ENCODE data around the gene DECR2. TPM values are rescaled to one million over a fixed set of nuclear protein-coding genes. Genes with fewer than 3 reads are reported as not detected.
"Not testable (repeated sequence)": the region's sequence is repeated elsewhere in the genome, so short reads cannot be mapped to it uniquely, and the experiment has no call there.

Gene DECR2
- total RNA-seq, 6 donors from 2014 or later, result 8.6 to 22.4 (median 14.6) TPM

- peak within 1 kb of the TSS; percentile 82 to 95 (median 86) for H3K27ac ChIP-seq
- no peaks in the 10 kb centered on the region for H3K9me3 ChIP-seq
- peaks cover 0 to 9% (median 6%) of the 10 kb centered on the region in 4 donors for H3K36me3 ChIP-seq
- DNase-seq (peak; percentile 76 to 94), ATAC-seq (ENCODE audit: low FRiP score in 2 of 2) (peak; percentile 70 to 85)
- peaks cover 28 to 48% (median 43%) of the 10 kb centered on the region in 4 donors for H3K4me1 ChIP-seq
- TF ChIP-seq EP300 (IDR thresholded peaks at IDR 0.05), result no peak
- TF ChIP-seq POLR2A (IDR thresholded peaks at IDR 0.05), result peak in 3 of 4 donors; percentile 10 to 71 (median 25)
- peak in 1 of 2 donors; percentile 41 for TF ChIP-seq POLR2AphosphoS5 (IDR thresholded peaks at IDR 0.05)
- H3K27me3 ChIP-seq, result no peaks in the 10 kb centered on the region
- WGBS, 2 donors, result 0% methylated on average over 6 to 36 of the region's 123 CpGs
- H3K4me3 ChIP-seq, result peak within 1 kb of the TSS; percentile 92 to 100 (median 98)
These were observed 19.6 kb upstream of the DECR2 start, which contains the start of gene PGAP6 for GRCh38 chr16:381789-382717. PGAP6 (minus strand) TSS chr16:381978; CDS start chr16:381821, 157 bp downstream.

- peak in 1 of 2 donors; percentile 76 for DNase-seq
- Histone ChIP-seq H3K9me3 (no peaks in the 10 kb centered on the region), H3K27ac (peak overlapping the region; percentile 68 to 95 (median 82)), H3K4me1 (peaks cover 28 to 47% (median 43%) of the 10 kb centered on the region in 4 donors), H3K27me3 (no peaks in the 10 kb centered on the region), H3K36me3 (no peaks in the 10 kb centered on the region), H3K4me3 (peak overlapping the region in 3 of 4 donors; percentile 98 to 100 (median 98))
- ATAC-seq (ENCODE audit: low FRiP score in 2 of 2), result peak in 1 of 2 donors; percentile 35
- 17 to 21% methylated on average over 33 of the region's 33 CpGs for WGBS, 2 donors
- TF ChIP-seq CTCF (IDR thresholded peaks at IDR 0.05), result no peak
- no peak for TF ChIP-seq EP300 (IDR thresholded peaks at IDR 0.05)
- no peak for TF ChIP-seq POLR2A (IDR thresholded peaks at IDR 0.05)
- TF ChIP-seq POLR2AphosphoS5 (IDR thresholded peaks at IDR 0.05), result peak in 1 of 2 donors; percentile 47
These were observed 18.2 kb upstream of the DECR2 start for GRCh38 chr16:383326-384051.

- ATAC-seq (ENCODE audit: low FRiP score in 2 of 2), result no peak
- H3K36me3 ChIP-seq, result no peaks in the 10 kb centered on the region
- no peak for DNase-seq
- peaks cover 12 to 20% (median 20%) of the 10 kb centered on the region in 4 donors for H3K4me1 ChIP-seq
- TF ChIP-seq POLR2A (IDR thresholded peaks at IDR 0.05) (no peak), POLR2AphosphoS5 (IDR thresholded peaks at IDR 0.05) (no peak), CTCF (IDR thresholded peaks at IDR 0.05) (no peak), EP300 (IDR thresholded peaks at IDR 0.05) (no peak)
- H3K27me3 ChIP-seq, result no peaks in the 10 kb centered on the region
- no peaks in the 10 kb centered on the region for H3K9me3 ChIP-seq
- WGBS, 2 donors, result 82 to 83% methylated on average over 19 of the region's 19 CpGs
- no peak overlapping the region for H3K27ac ChIP-seq
- H3K4me3 ChIP-seq, result no peak overlapping the region
These were observed 15.0 kb upstream of the DECR2 start for GRCh38 chr16:386641-387156.

- H3K36me3 ChIP-seq; DNase-seq; H3K9me3 ChIP-seq; ATAC-seq (ENCODE audit: low FRiP score in 2 of 2); H3K27ac ChIP-seq; H3K4me3 ChIP-seq; H3K27me3 ChIP-seq: not testable (repeated sequence)
- H3K4me1 ChIP-seq, result peaks cover 8 to 15% (median 14%) of the 10 kb centered on the region in 4 donors
- 55 to 58% methylated on average over 18 to 20 of the region's 20 CpGs for WGBS, 2 donors
These were observed 13.7 kb upstream of the DECR2 start for GRCh38 chr16:387761-388666.

GRCh38 chr16:389352-389751 lies 12.3 kb upstream of the DECR2 start:
- Histone ChIP-seq H3K4me3 (no peak overlapping the region), H3K4me1 (peaks cover 0 to 2% (median under 1%) of the 10 kb centered on the region in 4 donors), H3K9me3 (peaks cover 0 to 3% (median 0%) of the 10 kb centered on the region in 4 donors), H3K27ac (no peak overlapping the region), H3K27me3 (no peaks in the 10 kb centered on the region), H3K36me3 (no peaks in the 10 kb centered on the region)
- ATAC-seq (ENCODE audit: low FRiP score in 2 of 2) (no peak), DNase-seq (no peak)
- 92 to 100% methylated on average over 8 to 10 of the region's 10 CpGs for WGBS, 2 donors
- TF ChIP-seq EP300 (IDR thresholded peaks at IDR 0.05), result no peak
